HepG2 (cell line): ENCODE results near the gene LRRC15.

ENCODE experiments used
- ELF4 ChIP-seq: sonication (generic); formaldehyde crosslinking; IDR thresholded peaks from 2 replicates; pipeline ENCODE4 v1.5.0; 2020; ENCODE audit warnings: missing genetic modification reagents, mild to moderate bottlenecking, moderate library complexity, borderline replicate concordance
- POLR2A ChIP-seq, 2 experiments: IDR thresholded peaks; 2 replicates each; pipeline ENCODE4 v1.6.1; 2011; ENCODE audit warnings: low read depth in 2 of 2, low read length in 2 of 2, mild to moderate bottlenecking in 1 of 2, moderate library complexity in 1 of 2; ENCODE audit not compliant: insufficient read depth in 1 of 2
- POLR2AphosphoS5 ChIP-seq: IDR thresholded peaks from 2 replicates; pipeline ENCODE4 v1.6.1; 2012; ENCODE audit warnings: low read depth, low read length
- ZBTB7A ChIP-seq: sonication (generic); formaldehyde crosslinking; IDR thresholded peaks from 2 replicates; pipeline ENCODE4 v1.8.0; 2022; ENCODE audit warnings: mild to moderate bottlenecking, missing genetic modification reagents
- ZMYM2 ChIP-seq: sonication (generic); formaldehyde crosslinking; IDR thresholded peaks from 2 replicates; pipeline ENCODE4 v1.8.0; 2022; ENCODE audit warnings: mild to moderate bottlenecking, missing genetic modification reagents
- ZNF251 ChIP-seq: sonication (generic); formaldehyde crosslinking; IDR thresholded peaks from 2 replicates; pipeline ENCODE4 v1.9.0; 2021; ENCODE audit warnings: mild to moderate bottlenecking, missing genetic modification reagents
- ZNF350 ChIP-seq: sonication (generic); formaldehyde crosslinking; IDR thresholded peaks from 2 replicates; pipeline ENCODE4 v1.4.0; 2020; ENCODE audit warnings: mild to moderate bottlenecking, low read depth, missing genetic modification reagents, borderline replicate concordance
- ZNF432 ChIP-seq: sonication (generic); formaldehyde crosslinking; IDR thresholded peaks from 2 replicates; pipeline ENCODE4 v1.5.0; 2020; ENCODE audit warnings: missing genetic modification reagents, mild to moderate bottlenecking, borderline replicate concordance
- TF ChIP-seq, protein P1 (sequence below): sonication (generic); formaldehyde crosslinking; IDR thresholded peaks from 2 replicates; pipeline ENCODE4 v1.5.0; 2020; ENCODE audit warnings: missing genetic modification reagents, mild to moderate bottlenecking, borderline replicate concordance

GRCh38 chr3:194376241-194376560 is 6.7 kb upstream of the LRRC15 start:
- TF ChIP-seq ZNF350 (CRISPR knock-in tag), result no peak
- TF ChIP-seq ZNF432 (CRISPR knock-in tag), result no peak
- no peak for TF ChIP-seq ZMYM2 (CRISPR knock-in tag)
- TF ChIP-seq POLR2A (IDR thresholded peaks at IDR 0.05; ENCODE audit: insufficient read depth in 1 of 2, low read depth in 2 of 2, low read length in 2 of 2), result no peak
- TF ChIP-seq POLR2AphosphoS5, result no peak
- TF ChIP-seq ZBTB7A, result no peak
- no peak for TF ChIP-seq ELF4 (CRISPR knock-in tag)
- TF ChIP-seq, protein P1, sequence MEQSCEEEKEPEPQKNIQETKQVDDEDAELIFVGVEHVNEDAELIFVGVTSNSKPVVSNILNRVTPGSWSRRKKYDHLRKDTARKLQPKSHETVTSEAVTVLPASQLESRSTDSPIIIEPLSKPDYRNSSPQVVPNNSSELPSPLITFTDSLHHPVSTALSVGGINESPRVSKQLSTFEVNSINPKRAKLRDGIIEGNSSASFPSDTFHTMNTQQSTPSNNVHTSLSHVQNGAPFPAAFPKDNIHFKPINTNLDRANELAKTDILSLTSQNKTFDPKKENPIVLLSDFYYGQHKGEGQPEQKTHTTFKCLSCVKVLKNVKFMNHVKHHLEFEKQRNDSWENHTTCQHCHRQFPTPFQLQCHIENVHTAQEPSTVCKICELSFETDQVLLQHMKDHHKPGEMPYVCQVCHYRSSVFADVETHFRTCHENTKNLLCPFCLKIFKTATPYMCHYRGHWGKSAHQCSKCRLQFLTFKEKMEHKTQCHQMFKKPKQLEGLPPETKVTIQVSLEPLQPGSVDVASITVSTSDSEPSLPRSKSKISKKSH (CRISPR knock-in tag), result no peak
- TF ChIP-seq ZNF251 (CRISPR knock-in tag), result no peak
